ENCODE results near the gene TINCR. TPM values are rescaled to one million over a fixed set of nuclear protein-coding genes. Genes with fewer than 3 reads are reported as not detected.
"Not testable (repeated sequence)": the region's sequence is repeated elsewhere in the genome, so short reads cannot be mapped to it uniquely, and the experiment has no call there.

The TINCR gene
- total RNA-seq, 1 experiment from 2014 or later: not detected

GRCh38 chr19:5542665-5543064 lies 25.1 kb downstream of the TINCR start:
- no peak overlapping the region for H2AFZ ChIP-seq (ENCODE audit: low read length)
- H3K4me3 ChIP-seq (ENCODE audit: low read length): no peak overlapping the region
- no peak for DNase-seq
- no peaks in the 10 kb centered on the region for H3K27me3 ChIP-seq (ENCODE audit: low read length)
- no peaks in the 10 kb centered on the region for H3K36me3 ChIP-seq (ENCODE audit: insufficient read depth, low read length)
- no peak overlapping the region for H3K4me2 ChIP-seq (ENCODE audit: low read depth, low read length, poor library complexity, severe bottlenecking)
- H3K9me2 ChIP-seq (replicated peaks; ENCODE audit: insufficient read depth, low read length): no peaks in the 10 kb centered on the region
- no peak overlapping the region for H3K27ac ChIP-seq (ENCODE audit: low read length)
- no peak overlapping the region for H3K9ac ChIP-seq (ENCODE audit: low read length)
- H3K79me2 ChIP-seq (ENCODE audit: low read length): no peaks in the 10 kb centered on the region
- H4K20me1 ChIP-seq (ENCODE audit: insufficient read depth, low read depth, low read length): no peaks in the 10 kb centered on the region
- H3K4me1 ChIP-seq (ENCODE audit: low read length): no peaks in the 10 kb centered on the region
- no peaks in the 10 kb centered on the region for H3K9me3 ChIP-seq (ENCODE audit: low read length)

- Histone ChIP-seq H3K4me1 (ENCODE audit: low read length) (no peaks in the 10 kb centered on the region), H3K4me3 (ENCODE audit: low read length) (no peak overlapping the region), H3K36me3 (ENCODE audit: insufficient read depth, low read length) (no peaks in the 10 kb centered on the region)
Observed at GRCh38 chr19:5541456-5541855, 26.3 kb downstream of the TINCR start.

DNA sequence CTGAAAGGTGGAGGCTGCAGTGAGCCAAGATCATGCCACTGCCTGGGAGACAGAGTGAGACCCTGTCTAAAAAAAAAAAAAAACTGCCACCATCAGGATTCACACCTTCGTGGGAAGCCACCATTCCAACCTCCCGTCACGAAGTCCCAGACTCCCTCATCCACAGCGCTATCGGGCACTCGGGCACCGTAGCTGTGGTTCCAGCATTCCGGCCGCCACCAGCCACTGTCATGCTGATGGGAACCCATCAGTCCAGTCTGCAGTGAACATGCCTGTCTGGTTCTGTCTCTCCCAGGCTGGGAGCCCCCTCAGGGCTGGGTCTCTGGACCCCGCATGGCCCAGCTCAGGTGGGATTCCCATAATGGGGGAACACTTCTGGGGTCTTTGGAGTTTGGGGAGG lies 27.5 kb downstream of the TINCR start:
- no peaks in the 10 kb centered on the region for H3K4me1 ChIP-seq (ENCODE audit: low read length)
- H3K36me3 ChIP-seq (ENCODE audit: insufficient read depth, low read length): no peaks in the 10 kb centered on the region
- no peaks in the 10 kb centered on the region for H3K27me3 ChIP-seq (ENCODE audit: low read length)
- H3K9me3 ChIP-seq (ENCODE audit: low read length): peaks cover 2% of the 10 kb centered on the region
- no peak overlapping the region for H3K4me2 ChIP-seq (ENCODE audit: low read depth, low read length, poor library complexity, severe bottlenecking)
- no peak overlapping the region for H3K4me3 ChIP-seq (ENCODE audit: low read length)
- no peak overlapping the region for H3K27ac ChIP-seq (ENCODE audit: low read length)
- H4K20me1 ChIP-seq (ENCODE audit: insufficient read depth, low read depth, low read length): no peaks in the 10 kb centered on the region
- no peak overlapping the region for H2AFZ ChIP-seq (ENCODE audit: low read length)
- no peaks in the 10 kb centered on the region for H3K9me2 ChIP-seq (replicated peaks; ENCODE audit: insufficient read depth, low read length)
- no peak for DNase-seq
- H3K9ac ChIP-seq (ENCODE audit: low read length): no peak overlapping the region
- no peaks in the 10 kb centered on the region for H3K79me2 ChIP-seq (ENCODE audit: low read length)

More at GRCh38 chr19:5541456-5541855, 26.3 kb downstream of the TINCR start:
- Histone ChIP-seq H3K9me2 (replicated peaks; ENCODE audit: insufficient read depth, low read length) (no peaks in the 10 kb centered on the region), H2AFZ (ENCODE audit: low read length) (no peak overlapping the region), H3K27ac (ENCODE audit: low read length) (no peak overlapping the region), H3K9me3 (ENCODE audit: low read length) (no peaks in the 10 kb centered on the region; the same call in 1 of the 2 replicates), H3K79me2 (ENCODE audit: low read length) (no peaks in the 10 kb centered on the region), H3K27me3 (ENCODE audit: low read length) (no peaks in the 10 kb centered on the region), H3K9ac (ENCODE audit: low read length) (no peak overlapping the region), H4K20me1 (ENCODE audit: insufficient read depth, low read depth, low read length) (no peaks in the 10 kb centered on the region), H3K4me2 (ENCODE audit: low read depth, low read length, poor library complexity, severe bottlenecking) (no peak overlapping the region)
- DNase-seq: no peak

- H4K20me1 ChIP-seq (ENCODE audit: insufficient read depth, low read depth, low read length): no peaks in the 10 kb centered on the region
- no peak overlapping the region for H2AFZ ChIP-seq (ENCODE audit: low read length)
- H3K27ac ChIP-seq (ENCODE audit: low read length): no peak overlapping the region
- no peak overlapping the region for H3K4me2 ChIP-seq (ENCODE audit: low read depth, low read length, poor library complexity, severe bottlenecking)
- no peaks in the 10 kb centered on the region for H3K27me3 ChIP-seq (ENCODE audit: low read length)
- H3K9me2 ChIP-seq (replicated peaks; ENCODE audit: insufficient read depth, low read length): no peaks in the 10 kb centered on the region
- H3K9ac ChIP-seq (ENCODE audit: low read length): no peak overlapping the region
- DNase-seq: no peak
- no peaks in the 10 kb centered on the region for H3K36me3 ChIP-seq (ENCODE audit: insufficient read depth, low read length)
- peaks cover 13% of the 10 kb centered on the region for H3K9me3 ChIP-seq (ENCODE audit: low read length)
- H3K4me1 ChIP-seq (ENCODE audit: low read length): no peaks in the 10 kb centered on the region
- no peak overlapping the region for H3K4me3 ChIP-seq (ENCODE audit: low read length)
- no peaks in the 10 kb centered on the region for H3K79me2 ChIP-seq (ENCODE audit: low read length)
Observed at GRCh38 chr19:5537870-5538269, 29.9 kb downstream of the TINCR start.

GRCh38 chr19:5536982-5537579 lies 30.7 kb downstream of the TINCR start:
- H3K36me3 ChIP-seq (ENCODE audit: insufficient read depth, low read length); H2AFZ ChIP-seq (ENCODE audit: low read length); H3K9me2 ChIP-seq (replicated peaks; ENCODE audit: insufficient read depth, low read length); H3K27me3 ChIP-seq (ENCODE audit: low read length); H3K9ac ChIP-seq (ENCODE audit: low read length); H3K4me1 ChIP-seq (ENCODE audit: low read length); H4K20me1 ChIP-seq (ENCODE audit: insufficient read depth, low read depth, low read length); H3K27ac ChIP-seq (ENCODE audit: low read length); H3K4me2 ChIP-seq (ENCODE audit: low read depth, low read length, poor library complexity, severe bottlenecking); DNase-seq; H3K79me2 ChIP-seq (ENCODE audit: low read length); H3K4me3 ChIP-seq (ENCODE audit: low read length): not testable (repeated sequence)
- peaks cover 13% of the 10 kb centered on the region for H3K9me3 ChIP-seq (ENCODE audit: low read length)

- no peak overlapping the region for H3K9ac ChIP-seq (ENCODE audit: low read length)
Observed at GRCh38 chr19:5536337-5536894, 31.3 kb downstream of the TINCR start.

GRCh38 chr19:5534787-5535586 lies 32.8 kb downstream of the TINCR start:
- H3K27ac ChIP-seq (ENCODE audit: low read length): no peak overlapping the region
- no peak overlapping the region for H3K9ac ChIP-seq (ENCODE audit: low read length)
- H2AFZ ChIP-seq (ENCODE audit: low read length): no peak overlapping the region
- no peaks in the 10 kb centered on the region for H4K20me1 ChIP-seq (ENCODE audit: insufficient read depth, low read depth, low read length)
- no peaks in the 10 kb centered on the region for H3K4me1 ChIP-seq (ENCODE audit: low read length)
- H3K79me2 ChIP-seq (ENCODE audit: low read length): no peaks in the 10 kb centered on the region
- H3K36me3 ChIP-seq (ENCODE audit: insufficient read depth, low read length): no peaks in the 10 kb centered on the region
- H3K9me2 ChIP-seq (replicated peaks; ENCODE audit: insufficient read depth, low read length): no peaks in the 10 kb centered on the region
- H3K4me3 ChIP-seq (ENCODE audit: low read length): no peak overlapping the region
- peaks cover 13% of the 10 kb centered on the region for H3K9me3 ChIP-seq (ENCODE audit: low read length)
- DNase-seq: peak; percentile 70
- H3K4me2 ChIP-seq (ENCODE audit: low read depth, low read length, poor library complexity, severe bottlenecking): no peak overlapping the region
- no peaks in the 10 kb centered on the region for H3K27me3 ChIP-seq (ENCODE audit: low read length)

More at GRCh38 chr19:5536337-5536894, 31.3 kb downstream of the TINCR start:
- Histone ChIP-seq H4K20me1 (ENCODE audit: insufficient read depth, low read depth, low read length) (no peaks in the 10 kb centered on the region), H3K4me1 (ENCODE audit: low read length) (no peaks in the 10 kb centered on the region), H3K79me2 (ENCODE audit: low read length) (no peaks in the 10 kb centered on the region), H3K27me3 (ENCODE audit: low read length) (no peaks in the 10 kb centered on the region), H2AFZ (ENCODE audit: low read length) (no peak overlapping the region), H3K4me2 (ENCODE audit: low read depth, low read length, poor library complexity, severe bottlenecking) (no peak overlapping the region), H3K27ac (ENCODE audit: low read length) (no peak overlapping the region), H3K36me3 (ENCODE audit: insufficient read depth, low read length) (no peaks in the 10 kb centered on the region), H3K9me3 (ENCODE audit: low read length) (peaks cover 13% of the 10 kb centered on the region), H3K9me2 (replicated peaks; ENCODE audit: insufficient read depth, low read length) (no peaks in the 10 kb centered on the region), H3K4me3 (ENCODE audit: low read length) (no peak overlapping the region)
- DNase-seq: no peak

DNA sequence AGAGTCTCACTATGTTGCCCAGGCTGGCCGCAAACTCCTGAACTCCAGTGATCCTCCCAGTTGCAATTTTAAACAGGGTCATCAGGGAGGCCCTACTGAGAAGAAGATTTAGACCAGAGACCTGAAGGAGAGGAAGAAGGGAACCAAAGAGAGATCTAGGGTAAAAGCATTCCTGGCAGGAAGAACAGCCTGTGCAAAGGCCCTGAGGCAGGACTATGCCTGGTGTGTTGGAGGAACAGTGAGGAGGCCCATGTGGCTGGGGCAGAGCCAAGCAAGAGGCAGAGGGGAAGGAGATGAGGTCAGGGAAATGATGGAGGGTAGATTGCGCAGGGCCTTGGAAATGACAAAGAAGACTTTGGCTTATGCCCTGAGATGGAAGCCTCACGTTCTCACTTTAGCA lies 34.5 kb downstream of the TINCR start:
- Histone ChIP-seq H3K27ac (ENCODE audit: low read length) (no peak overlapping the region), H3K79me2 (ENCODE audit: low read length) (no peaks in the 10 kb centered on the region), H3K9me3 (ENCODE audit: low read length) (peaks cover 13% of the 10 kb centered on the region), H3K36me3 (ENCODE audit: insufficient read depth, low read length) (no peaks in the 10 kb centered on the region), H3K9ac (ENCODE audit: low read length) (no peak overlapping the region), H3K27me3 (ENCODE audit: low read length) (no peaks in the 10 kb centered on the region), H4K20me1 (ENCODE audit: insufficient read depth, low read depth, low read length) (no peaks in the 10 kb centered on the region), H3K4me1 (ENCODE audit: low read length) (no peaks in the 10 kb centered on the region), H3K4me2 (ENCODE audit: low read depth, low read length, poor library complexity, severe bottlenecking) (no peak overlapping the region), H2AFZ (ENCODE audit: low read length) (no peak overlapping the region), H3K4me3 (ENCODE audit: low read length) (no peak overlapping the region), H3K9me2 (replicated peaks; ENCODE audit: insufficient read depth, low read length) (no peaks in the 10 kb centered on the region)
- no peak for DNase-seq

Measured in Karpas-422 (cell line).